ENCODE results near the gene SPAG6.
"Not testable (repeated sequence)": the region's sequence is repeated elsewhere in the genome, so short reads cannot be mapped to it uniquely, and the experiment has no call there.

SPAG6 gene

DNA sequence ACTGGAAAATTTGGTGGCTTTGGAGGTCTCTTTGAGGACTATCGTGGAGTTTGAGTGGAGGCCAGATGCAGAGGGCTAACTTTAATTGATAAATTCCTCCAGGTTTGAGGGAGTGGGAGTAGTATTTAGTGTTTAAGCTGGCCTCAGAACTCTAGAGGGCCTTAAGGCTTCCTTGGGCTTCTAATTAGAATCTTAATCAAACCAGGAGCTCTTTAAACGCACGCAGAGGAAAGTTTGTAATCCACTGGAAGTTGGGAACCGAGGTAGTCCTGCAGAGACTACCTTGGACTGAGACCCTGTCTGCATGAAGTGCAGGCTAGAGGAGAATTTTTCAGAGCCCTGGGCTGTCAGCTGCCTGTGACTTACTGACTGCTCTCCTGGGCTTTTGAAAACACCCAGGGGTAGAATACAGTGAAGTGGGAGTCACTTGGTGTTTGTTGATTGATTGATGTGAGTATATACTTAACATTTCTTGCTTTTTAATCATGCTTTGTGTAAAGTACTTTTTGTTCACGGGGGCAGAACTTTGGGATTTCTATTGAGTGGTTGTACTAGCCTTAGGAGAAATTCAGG is 5.9 kb downstream of the SPAG6 start:
- no peaks in the 10 kb centered on the region for H3K36me3 ChIP-seq (ENCODE audit: control insufficient read depth, insufficient read depth, low read length)
- H3K4me3 ChIP-seq (ENCODE audit: insufficient read depth, low read depth, low read length, poor library complexity, severe bottlenecking), result no peak overlapping the region
- no peak overlapping the region for H3K27ac ChIP-seq (ENCODE audit: insufficient read depth, low read length, poor library complexity, severe bottlenecking)
- H3K27me3 ChIP-seq (replicated peaks; ENCODE audit: control insufficient read depth, insufficient read depth, low read length, poor library complexity, severe bottlenecking), result no peaks in the 10 kb centered on the region
- DNase-seq, result no peak
- H3K4me1 ChIP-seq (ENCODE audit: control insufficient read depth, insufficient read depth, low read length, poor library complexity, severe bottlenecking), result no peaks in the 10 kb centered on the region
- no peaks in the 10 kb centered on the region for H3K9me3 ChIP-seq (ENCODE audit: control insufficient read depth, low read length)

DNA sequence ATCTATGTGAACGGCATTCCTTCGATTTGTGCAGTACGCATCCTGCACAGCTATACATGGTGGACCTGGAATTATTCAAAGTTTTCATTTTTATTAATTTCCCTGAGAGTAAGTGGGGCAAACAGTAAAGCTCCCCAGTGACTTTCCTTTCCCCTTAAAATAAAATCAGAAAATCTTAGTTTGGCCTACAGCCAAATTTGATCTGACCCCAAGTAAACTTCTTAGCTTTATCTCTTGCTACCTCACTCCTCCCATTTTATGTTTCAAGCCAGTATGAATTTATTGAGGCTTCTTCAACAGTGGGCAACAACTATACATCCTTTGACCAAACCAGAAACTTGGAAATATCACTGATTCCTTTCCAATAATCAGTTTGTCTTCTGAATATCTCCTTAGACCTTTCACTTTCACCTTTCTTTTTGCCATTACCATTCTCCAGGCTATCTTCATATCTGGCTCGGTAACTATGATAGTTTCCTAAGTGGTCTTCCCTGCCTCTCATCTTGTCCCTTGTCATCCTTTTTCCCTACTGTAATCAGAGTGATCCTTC is 11.1 kb downstream of the SPAG6 start:
- Histone ChIP-seq H3K4me1 (ENCODE audit: control insufficient read depth, insufficient read depth, low read length, poor library complexity, severe bottlenecking) (no peaks in the 10 kb centered on the region), H3K36me3 (ENCODE audit: control insufficient read depth, insufficient read depth, low read length) (no peaks in the 10 kb centered on the region), H3K4me3 (ENCODE audit: insufficient read depth, low read depth, low read length, poor library complexity, severe bottlenecking) (no peak overlapping the region), H3K27ac (ENCODE audit: insufficient read depth, low read length, poor library complexity, severe bottlenecking) (no peak overlapping the region), H3K9me3 (ENCODE audit: control insufficient read depth, low read length) (no peaks in the 10 kb centered on the region), H3K27me3 (replicated peaks; ENCODE audit: control insufficient read depth, insufficient read depth, low read length, poor library complexity, severe bottlenecking) (no peaks in the 10 kb centered on the region)
- no peak for DNase-seq

DNA sequence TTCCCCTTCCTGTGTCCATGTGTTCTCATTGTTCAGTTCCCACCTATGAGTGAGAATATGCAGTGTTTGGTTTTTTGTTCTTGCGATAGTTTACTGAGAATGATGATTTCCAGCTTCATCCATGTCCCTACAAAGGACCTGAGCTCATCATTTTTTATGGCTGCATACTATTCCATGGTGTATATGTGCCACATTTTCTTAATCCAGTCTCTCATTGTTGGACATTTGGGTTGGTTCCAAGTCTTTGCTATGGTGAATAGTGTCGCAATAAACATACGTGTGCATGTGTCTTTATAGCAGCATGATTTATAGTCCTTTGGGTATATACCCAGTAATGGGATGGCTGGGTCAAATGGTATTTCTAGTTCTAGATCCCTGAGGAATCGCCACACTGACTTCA is 12.5 kb downstream of the SPAG6 start:
- H3K4me3 ChIP-seq (ENCODE audit: insufficient read depth, low read depth, low read length, poor library complexity, severe bottlenecking); DNase-seq; H3K36me3 ChIP-seq (ENCODE audit: control insufficient read depth, insufficient read depth, low read length); H3K27ac ChIP-seq (ENCODE audit: insufficient read depth, low read length, poor library complexity, severe bottlenecking); H3K4me1 ChIP-seq (ENCODE audit: control insufficient read depth, insufficient read depth, low read length, poor library complexity, severe bottlenecking); H3K9me3 ChIP-seq (ENCODE audit: control insufficient read depth, low read length); H3K27me3 ChIP-seq (replicated peaks; ENCODE audit: control insufficient read depth, insufficient read depth, low read length, poor library complexity, severe bottlenecking): not testable (repeated sequence)

DNA sequence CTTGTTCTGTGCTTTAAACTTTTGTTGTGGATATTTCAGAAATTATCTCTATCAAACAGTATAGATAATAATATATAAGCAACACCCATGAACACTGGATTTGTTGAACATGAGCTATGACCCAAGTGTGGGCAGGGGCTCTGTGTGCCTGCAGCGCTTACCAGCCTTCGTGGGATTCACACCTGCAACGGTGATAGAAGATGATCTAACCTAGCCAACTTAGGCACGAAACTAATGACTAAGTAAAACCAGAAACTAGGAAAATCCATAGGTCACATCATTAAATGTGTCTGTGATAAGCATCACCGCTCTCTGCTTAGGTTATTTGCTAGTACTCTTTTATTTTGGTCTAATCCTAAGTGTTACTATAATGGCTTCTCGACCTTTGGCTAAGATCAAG is 18.0 kb downstream of the SPAG6 start:
- Histone ChIP-seq H3K4me3 (ENCODE audit: insufficient read depth, low read depth, low read length, poor library complexity, severe bottlenecking) (no peak overlapping the region), H3K27me3 (replicated peaks; ENCODE audit: control insufficient read depth, insufficient read depth, low read length, poor library complexity, severe bottlenecking) (no peaks in the 10 kb centered on the region), H3K9me3 (ENCODE audit: control insufficient read depth, low read length) (no peaks in the 10 kb centered on the region), H3K4me1 (ENCODE audit: control insufficient read depth, insufficient read depth, low read length, poor library complexity, severe bottlenecking) (no peaks in the 10 kb centered on the region), H3K27ac (ENCODE audit: insufficient read depth, low read length, poor library complexity, severe bottlenecking) (no peak overlapping the region), H3K36me3 (ENCODE audit: control insufficient read depth, insufficient read depth, low read length) (no peaks in the 10 kb centered on the region)
- DNase-seq, result no peak

DNA sequence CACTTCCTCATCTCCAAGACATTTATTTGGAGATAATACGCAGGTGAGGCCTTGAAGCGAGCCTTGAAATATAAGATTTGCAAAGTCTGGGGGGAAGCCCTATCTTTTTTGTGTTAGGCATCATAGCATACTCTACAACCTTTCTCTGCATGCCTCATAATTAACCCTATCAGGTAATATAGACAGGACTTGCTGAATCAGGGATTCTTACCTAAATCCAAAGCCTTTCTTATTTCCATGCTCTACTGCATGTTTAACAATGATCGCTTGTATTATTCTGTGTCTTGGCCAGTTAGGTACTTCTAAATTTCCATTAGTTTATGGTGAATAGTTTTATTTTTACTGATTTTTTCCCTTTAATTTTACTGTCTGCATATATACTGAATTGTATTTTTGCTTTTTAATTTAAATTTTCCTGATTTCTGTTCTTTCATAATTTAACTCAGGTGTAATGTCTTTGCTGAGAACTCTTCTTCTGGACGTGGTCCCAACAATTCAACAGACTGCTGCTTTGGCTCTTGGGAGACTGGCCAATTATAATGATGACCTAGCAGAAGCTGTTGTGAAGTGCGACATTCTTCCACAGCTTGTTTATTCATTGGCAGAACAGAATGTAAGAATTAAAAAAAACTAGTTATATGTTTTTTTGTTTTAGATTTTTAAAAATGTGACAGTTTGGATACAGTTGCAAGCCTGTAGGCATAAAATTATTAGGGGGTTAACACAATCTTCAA is 19.3 kb downstream of the SPAG6 start:
- no peaks in the 10 kb centered on the region for H3K4me1 ChIP-seq (ENCODE audit: control insufficient read depth, insufficient read depth, low read length, poor library complexity, severe bottlenecking)
- no peak overlapping the region for H3K27ac ChIP-seq (ENCODE audit: insufficient read depth, low read length, poor library complexity, severe bottlenecking)
- no peaks in the 10 kb centered on the region for H3K36me3 ChIP-seq (ENCODE audit: control insufficient read depth, insufficient read depth, low read length)
- H3K9me3 ChIP-seq (ENCODE audit: control insufficient read depth, low read length), result no peaks in the 10 kb centered on the region
- DNase-seq, result no peak
- H3K4me3 ChIP-seq (ENCODE audit: insufficient read depth, low read depth, low read length, poor library complexity, severe bottlenecking), result no peak overlapping the region
- no peaks in the 10 kb centered on the region for H3K27me3 ChIP-seq (replicated peaks; ENCODE audit: control insufficient read depth, insufficient read depth, low read length, poor library complexity, severe bottlenecking)

DNA sequence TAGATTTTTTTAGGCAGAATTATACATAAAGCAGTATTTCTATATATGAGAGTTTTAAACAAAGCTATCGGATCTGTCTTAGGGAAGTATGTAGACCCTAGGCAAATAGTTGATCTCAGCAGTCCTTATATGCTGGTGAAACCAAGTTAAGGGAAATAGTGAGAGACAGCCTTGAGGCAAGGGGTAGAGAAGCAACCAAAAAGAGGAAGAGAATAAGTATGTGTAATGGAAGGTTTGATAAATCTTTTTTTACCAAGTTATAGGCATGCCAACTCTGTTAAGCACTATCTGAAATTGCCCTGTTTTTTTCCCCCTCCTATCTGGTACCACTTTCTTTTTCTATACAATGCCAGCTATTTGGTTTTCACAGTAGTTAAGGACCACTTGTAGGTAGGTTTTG is 19.9 kb downstream of the SPAG6 start:
- no peak for DNase-seq
- Histone ChIP-seq H3K4me3 (ENCODE audit: insufficient read depth, low read depth, low read length, poor library complexity, severe bottlenecking) (no peak overlapping the region), H3K36me3 (ENCODE audit: control insufficient read depth, insufficient read depth, low read length) (no peaks in the 10 kb centered on the region), H3K9me3 (ENCODE audit: control insufficient read depth, low read length) (no peaks in the 10 kb centered on the region), H3K27ac (ENCODE audit: insufficient read depth, low read length, poor library complexity, severe bottlenecking) (no peak overlapping the region), H3K4me1 (ENCODE audit: control insufficient read depth, insufficient read depth, low read length, poor library complexity, severe bottlenecking) (no peaks in the 10 kb centered on the region), H3K27me3 (replicated peaks; ENCODE audit: control insufficient read depth, insufficient read depth, low read length, poor library complexity, severe bottlenecking) (no peaks in the 10 kb centered on the region)

DNA sequence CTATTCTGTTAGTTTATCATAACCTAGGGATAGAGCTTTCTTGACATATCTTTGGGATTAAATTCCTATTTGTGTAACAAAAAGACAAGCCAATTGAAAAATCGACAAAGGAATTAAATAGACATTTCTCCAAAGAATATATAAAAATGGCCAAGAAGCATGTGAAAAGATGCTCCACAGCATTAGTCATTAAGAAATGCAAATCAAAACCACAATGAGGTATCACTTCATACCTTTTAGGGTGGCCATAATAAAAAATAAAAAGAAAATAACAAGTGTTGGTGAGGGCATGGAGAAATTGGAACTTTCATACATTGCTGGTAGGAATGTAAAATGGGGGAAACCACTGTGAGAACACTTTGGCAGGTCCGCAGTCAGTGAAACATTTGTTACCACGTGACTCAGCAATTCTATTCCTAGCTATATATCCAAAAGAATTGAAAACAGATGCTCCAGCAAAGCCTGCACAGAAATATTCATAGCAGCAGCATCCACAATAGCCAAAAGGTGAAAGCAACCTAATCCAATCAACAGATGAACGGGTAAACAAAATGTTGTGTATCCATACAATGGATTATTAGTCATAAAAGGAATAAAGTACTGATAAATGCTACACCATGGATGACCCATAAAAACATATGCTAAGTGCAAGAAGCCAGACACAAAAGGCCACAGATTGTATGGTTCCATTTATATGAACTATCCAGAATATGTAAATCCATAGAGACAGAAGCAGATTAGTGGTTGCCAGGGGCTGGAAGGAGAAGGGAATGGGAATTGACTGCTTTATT is 20.5 kb downstream of the SPAG6 start:
- H3K27me3 ChIP-seq (replicated peaks; ENCODE audit: control insufficient read depth, insufficient read depth, low read length, poor library complexity, severe bottlenecking), result no peaks in the 10 kb centered on the region
- DNase-seq, result no peak
- H3K9me3 ChIP-seq (ENCODE audit: control insufficient read depth, low read length), result no peaks in the 10 kb centered on the region
- H3K4me1 ChIP-seq (ENCODE audit: control insufficient read depth, insufficient read depth, low read length, poor library complexity, severe bottlenecking), result no peaks in the 10 kb centered on the region
- no peak overlapping the region for H3K4me3 ChIP-seq (ENCODE audit: insufficient read depth, low read depth, low read length, poor library complexity, severe bottlenecking)
- H3K36me3 ChIP-seq (ENCODE audit: control insufficient read depth, insufficient read depth, low read length), result no peaks in the 10 kb centered on the region
- H3K27ac ChIP-seq (ENCODE audit: insufficient read depth, low read length, poor library complexity, severe bottlenecking), result no peak overlapping the region

DNA sequence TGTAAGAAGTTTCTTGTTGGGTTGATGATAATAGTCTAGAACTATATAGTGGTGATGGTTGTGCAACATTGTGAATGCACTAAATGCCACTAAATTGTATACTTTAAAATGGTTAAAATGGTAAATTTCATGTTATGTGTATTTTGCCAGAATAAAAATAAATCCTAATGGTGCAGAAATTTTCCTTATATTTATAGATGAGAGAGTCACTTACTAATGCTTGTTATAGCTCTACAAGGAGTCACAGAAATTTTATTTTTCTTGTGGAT is 21.1 kb downstream of the SPAG6 start:
- Histone ChIP-seq H3K27me3 (replicated peaks; ENCODE audit: control insufficient read depth, insufficient read depth, low read length, poor library complexity, severe bottlenecking) (no peaks in the 10 kb centered on the region), H3K27ac (ENCODE audit: insufficient read depth, low read length, poor library complexity, severe bottlenecking) (no peak overlapping the region), H3K4me1 (ENCODE audit: control insufficient read depth, insufficient read depth, low read length, poor library complexity, severe bottlenecking) (no peaks in the 10 kb centered on the region), H3K36me3 (ENCODE audit: control insufficient read depth, insufficient read depth, low read length) (no peaks in the 10 kb centered on the region), H3K9me3 (ENCODE audit: control insufficient read depth, low read length) (no peaks in the 10 kb centered on the region), H3K4me3 (ENCODE audit: insufficient read depth, low read depth, low read length, poor library complexity, severe bottlenecking) (no peak overlapping the region)
- DNase-seq, result no peak

DNA sequence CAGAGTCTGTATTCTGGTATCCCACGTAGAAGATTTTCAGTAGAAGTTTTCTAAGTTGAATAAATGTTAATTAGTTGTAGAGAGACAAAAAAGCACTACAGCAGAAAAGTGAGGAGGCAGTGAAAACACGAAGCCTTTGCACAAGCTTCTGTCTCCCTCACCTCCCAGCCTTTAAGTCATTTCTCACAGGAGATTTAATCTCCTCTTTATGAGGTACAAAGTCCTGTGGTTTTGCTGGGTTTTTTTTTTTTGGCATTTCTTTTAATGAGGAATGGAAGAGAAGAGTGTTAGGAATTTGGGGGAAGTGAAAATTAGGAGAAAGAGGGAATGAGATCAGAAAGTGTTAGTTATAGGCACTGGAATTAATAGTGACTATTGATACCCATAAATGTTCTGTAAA is 21.5 kb downstream of the SPAG6 start:
- no peak overlapping the region for H3K27ac ChIP-seq (ENCODE audit: insufficient read depth, low read length, poor library complexity, severe bottlenecking)
- DNase-seq, result no peak
- no peaks in the 10 kb centered on the region for H3K4me1 ChIP-seq (ENCODE audit: control insufficient read depth, insufficient read depth, low read length, poor library complexity, severe bottlenecking)
- no peaks in the 10 kb centered on the region for H3K9me3 ChIP-seq (ENCODE audit: control insufficient read depth, low read length)
- H3K27me3 ChIP-seq (replicated peaks; ENCODE audit: control insufficient read depth, insufficient read depth, low read length, poor library complexity, severe bottlenecking), result no peaks in the 10 kb centered on the region
- no peak overlapping the region for H3K4me3 ChIP-seq (ENCODE audit: insufficient read depth, low read depth, low read length, poor library complexity, severe bottlenecking)
- H3K36me3 ChIP-seq (ENCODE audit: control insufficient read depth, insufficient read depth, low read length), result no peaks in the 10 kb centered on the region

DNA sequence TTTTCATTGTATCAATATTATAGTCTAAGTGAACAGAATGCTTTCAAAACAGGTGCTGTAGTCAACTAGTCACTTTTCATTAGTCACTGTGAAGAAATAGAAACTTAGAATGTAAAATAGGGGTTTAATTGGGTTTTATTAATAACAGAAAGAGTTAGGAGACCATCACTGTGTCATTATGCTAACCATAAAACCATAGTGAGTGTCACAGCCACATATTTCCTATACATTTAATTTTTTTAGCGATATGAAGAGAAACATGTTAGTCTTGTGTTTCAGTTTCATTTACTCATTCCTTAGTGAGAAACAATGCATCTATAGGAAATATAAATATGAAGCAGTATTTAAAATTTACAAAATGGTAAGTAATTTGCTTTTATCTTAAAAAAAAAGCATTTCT is 22.2 kb downstream of the SPAG6 start:
- H3K36me3 ChIP-seq (ENCODE audit: control insufficient read depth, insufficient read depth, low read length), result no peaks in the 10 kb centered on the region
- H3K9me3 ChIP-seq (ENCODE audit: control insufficient read depth, low read length), result no peaks in the 10 kb centered on the region
- H3K27me3 ChIP-seq (replicated peaks; ENCODE audit: control insufficient read depth, insufficient read depth, low read length, poor library complexity, severe bottlenecking), result no peaks in the 10 kb centered on the region
- no peaks in the 10 kb centered on the region for H3K4me1 ChIP-seq (ENCODE audit: control insufficient read depth, insufficient read depth, low read length, poor library complexity, severe bottlenecking)
- H3K4me3 ChIP-seq (ENCODE audit: insufficient read depth, low read depth, low read length, poor library complexity, severe bottlenecking), result no peak overlapping the region
- no peak for DNase-seq
- H3K27ac ChIP-seq (ENCODE audit: insufficient read depth, low read length, poor library complexity, severe bottlenecking), result no peak overlapping the region

Data from effector memory CD4-positive, alpha-beta T cell (primary cell).